ENCODE measurements around the gene SNRPD3.
"Not testable (repeated sequence)": the region's sequence is repeated elsewhere in the genome, so short reads cannot be mapped to it uniquely, and the experiment has no call there.

Gene SNRPD3

DNA sequence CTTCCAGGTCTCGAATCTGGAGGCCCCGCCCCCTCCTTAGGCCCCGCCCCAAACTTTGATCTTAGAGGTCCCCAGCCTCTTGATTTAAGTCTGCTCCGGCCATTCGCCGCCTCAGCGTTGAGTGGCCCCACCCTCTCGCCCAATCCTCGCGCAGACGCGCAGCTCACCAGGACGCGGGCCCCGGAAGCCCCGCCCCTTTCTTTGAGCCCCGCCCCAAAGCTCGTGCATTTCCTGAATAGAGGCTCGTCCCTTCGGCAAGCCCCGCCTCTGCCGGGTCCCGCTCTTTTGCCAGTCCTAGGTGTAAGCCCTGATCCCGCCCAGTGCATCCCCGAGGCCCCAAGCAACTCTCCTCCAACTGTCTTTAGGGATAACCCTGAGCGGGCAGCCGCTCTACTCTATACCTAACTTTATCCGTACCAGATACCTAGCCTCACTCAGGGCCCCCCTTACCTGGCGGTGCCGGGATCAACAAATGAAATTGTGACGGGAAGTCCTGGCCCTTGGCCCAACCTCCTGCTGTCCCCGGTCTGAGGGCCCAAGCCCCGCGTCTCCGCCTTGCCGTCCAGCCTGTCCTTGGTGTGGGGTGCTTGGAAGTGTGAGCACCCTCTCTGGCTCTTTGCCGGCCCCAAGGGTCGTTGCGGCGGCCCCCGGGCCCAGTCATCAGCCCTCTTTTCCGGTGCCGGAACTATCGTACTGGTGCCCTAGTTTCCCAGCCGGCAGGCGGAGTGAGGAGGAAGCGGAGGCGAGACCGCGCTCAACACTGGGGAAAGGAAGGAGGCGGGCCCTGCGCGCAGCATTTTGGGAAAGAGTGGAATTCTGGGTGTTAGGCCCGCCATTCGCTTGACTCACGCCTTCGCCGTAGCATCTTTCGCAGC is at the start of gene SNRPD3:
SNRPD3 (plus strand) TSS at position 835 of the 875 bp plus-strand sequence. CDS start 1,676 bp downstream, outside the sequence.
- DNase-seq (ENCODE audit: low read depth): peak; percentile 97

DNA sequence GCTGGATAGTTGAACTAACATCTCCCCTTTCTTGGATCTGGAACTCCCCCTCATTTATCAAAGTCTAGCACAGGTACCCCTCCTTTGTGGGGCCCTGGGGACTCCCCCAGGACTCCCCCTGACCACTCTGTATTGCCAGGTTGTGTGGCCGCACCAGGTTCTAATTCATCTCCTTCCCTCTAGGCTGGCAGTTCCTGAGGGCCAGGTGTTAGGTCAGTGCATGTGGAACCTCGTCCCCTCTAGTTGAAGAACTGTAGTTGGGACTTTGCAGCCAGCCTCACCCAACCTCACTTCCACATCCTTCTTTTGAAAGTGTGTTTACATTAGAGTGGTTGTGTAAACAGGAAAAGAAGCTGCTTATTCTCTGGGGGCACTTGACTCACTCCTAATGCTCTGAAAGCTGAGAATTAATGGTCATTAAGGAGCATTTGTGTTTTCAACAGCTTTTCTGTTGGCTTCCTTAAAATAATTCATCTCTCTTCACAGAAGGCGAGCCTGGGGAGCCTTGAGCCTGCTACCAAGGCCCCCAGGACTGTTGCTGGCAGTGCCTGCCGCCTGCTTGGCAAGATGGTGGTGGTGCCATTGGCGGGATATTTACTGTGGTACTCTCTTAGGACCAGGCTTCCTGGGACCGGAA is 48.9 kb upstream of the SNRPD3 start:
- DNase-seq (ENCODE audit: low read depth): peak; percentile 27

DNA sequence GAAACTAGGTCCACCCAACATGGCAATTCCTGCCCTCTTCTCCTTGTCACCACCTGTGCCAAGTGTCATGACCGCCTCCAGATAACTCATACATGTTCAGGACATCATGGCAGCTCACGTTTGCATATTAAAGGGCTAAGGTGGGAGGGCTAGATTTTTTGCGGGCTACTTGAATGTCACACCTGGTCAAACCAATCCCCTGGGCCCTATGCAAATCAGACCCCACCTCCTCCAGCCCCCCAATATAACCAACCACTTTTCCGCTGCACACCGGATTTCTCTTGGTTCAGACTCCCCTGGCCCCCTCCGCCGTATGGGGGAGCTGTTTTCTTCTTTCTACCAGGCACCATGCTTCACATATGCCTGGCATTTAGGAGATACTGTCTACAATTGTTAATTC is 48.1 kb upstream of the SNRPD3 start:
- DNase-seq (ENCODE audit: low read depth): no peak

DNA sequence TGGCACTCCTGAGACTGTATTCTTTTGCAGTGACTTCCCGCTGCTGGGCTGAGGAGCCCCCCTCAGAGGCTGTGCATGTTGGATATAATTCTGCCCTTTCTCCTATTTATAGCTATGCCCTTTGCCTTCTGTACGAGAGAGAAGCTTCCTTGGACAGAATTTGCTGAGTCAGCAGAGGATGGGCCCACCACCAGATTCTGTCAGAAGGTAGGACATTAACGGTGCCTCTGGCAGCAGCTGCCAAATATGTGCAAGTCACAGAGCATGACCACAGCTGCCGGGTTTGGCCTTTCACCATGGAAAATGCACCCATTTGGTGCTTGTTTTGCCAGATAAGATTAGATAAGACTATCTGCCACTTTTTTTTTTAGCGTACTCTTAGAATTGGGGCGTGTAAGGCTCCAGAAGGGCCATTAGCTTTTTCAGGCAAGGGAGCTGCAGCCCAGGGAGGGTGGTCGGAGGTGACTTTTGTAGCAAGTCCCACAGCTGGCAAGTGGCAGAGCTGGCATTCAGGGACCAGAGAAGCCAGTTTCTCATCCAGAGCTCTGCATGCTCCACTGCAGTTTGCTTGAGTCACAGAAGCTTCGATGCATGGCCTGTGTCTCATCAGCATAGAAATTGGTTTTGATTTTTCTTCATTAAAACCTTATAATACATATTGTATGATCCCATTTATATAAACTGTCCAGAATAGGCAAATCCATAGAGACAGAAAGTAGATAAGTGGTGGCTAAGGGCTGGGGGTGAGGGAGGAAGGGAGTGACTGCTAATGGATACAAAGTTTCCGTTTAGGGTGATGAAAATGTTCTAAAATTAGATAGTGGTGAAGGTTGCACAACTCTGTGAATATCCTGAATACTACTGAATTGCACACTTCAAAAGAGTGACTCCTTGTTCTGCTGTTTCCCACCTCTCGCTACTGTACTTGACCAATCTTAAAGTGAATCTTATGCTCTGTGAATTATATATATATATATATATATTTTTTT is 44.9 kb upstream of the SNRPD3 start:
- peak; percentile 91 for DNase-seq (ENCODE audit: low read depth)

DNA sequence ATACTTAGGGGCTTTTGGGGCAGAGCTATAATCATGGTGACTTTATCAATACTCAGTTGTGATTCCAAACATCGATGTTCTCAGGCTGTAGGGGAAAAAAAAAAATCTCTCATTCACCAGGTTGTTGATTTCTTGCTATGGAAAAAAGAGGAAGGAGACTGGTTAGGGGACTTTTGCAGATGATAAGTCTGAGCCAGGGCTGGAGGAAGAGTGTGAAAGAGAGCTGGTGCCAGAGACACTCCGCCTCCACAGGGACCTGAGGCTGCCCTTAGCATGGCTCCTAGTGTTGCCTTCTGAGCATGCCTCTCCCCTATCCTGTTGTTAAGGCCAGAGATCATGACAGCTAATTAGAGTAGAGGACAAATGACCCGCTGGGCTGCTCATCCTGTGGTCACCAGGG is 43.8 kb upstream of the SNRPD3 start:
- DNase-seq (ENCODE audit: low read depth): no peak

DNA sequence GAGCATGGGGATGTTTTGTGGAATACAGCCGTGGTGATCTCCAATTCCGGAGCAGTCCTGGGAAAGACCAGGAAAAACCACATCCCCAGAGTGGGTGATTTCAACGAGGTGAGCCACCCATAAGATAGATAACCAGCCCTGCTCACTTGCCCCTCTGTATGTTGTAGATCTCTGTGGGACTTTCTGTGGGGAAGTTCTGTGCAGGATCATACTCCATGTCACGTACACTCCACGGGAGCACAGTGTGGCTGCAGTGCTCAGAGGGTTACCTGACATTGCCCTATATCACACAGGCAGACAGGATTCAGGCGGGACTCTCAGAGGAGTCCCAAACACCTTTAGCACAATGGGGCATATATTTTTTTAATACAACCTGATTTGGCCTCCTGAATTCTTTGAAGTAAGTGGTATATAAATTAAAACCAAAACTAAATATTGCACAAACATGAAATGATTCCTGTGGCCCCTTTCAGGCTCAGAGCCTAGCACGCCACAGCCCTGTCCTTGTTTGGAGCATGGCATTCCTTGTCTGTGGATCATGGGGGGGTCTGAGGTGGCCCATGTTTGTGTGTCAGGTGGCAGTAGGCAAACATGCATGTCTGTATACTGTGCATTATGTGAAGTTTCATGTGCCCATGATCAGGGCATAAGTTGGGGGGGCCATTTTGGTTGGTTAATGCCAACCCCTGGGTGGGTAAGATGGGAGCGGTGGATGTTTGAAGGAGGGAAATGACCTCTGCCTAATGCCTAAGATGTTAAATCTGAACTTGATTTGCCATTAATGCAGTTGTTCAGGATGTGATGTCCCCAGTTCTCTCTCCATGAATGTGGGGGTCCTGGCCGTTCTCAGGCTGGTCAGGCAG is 42.2 kb upstream of the SNRPD3 start:
- no peak for DNase-seq (ENCODE audit: low read depth)

DNA sequence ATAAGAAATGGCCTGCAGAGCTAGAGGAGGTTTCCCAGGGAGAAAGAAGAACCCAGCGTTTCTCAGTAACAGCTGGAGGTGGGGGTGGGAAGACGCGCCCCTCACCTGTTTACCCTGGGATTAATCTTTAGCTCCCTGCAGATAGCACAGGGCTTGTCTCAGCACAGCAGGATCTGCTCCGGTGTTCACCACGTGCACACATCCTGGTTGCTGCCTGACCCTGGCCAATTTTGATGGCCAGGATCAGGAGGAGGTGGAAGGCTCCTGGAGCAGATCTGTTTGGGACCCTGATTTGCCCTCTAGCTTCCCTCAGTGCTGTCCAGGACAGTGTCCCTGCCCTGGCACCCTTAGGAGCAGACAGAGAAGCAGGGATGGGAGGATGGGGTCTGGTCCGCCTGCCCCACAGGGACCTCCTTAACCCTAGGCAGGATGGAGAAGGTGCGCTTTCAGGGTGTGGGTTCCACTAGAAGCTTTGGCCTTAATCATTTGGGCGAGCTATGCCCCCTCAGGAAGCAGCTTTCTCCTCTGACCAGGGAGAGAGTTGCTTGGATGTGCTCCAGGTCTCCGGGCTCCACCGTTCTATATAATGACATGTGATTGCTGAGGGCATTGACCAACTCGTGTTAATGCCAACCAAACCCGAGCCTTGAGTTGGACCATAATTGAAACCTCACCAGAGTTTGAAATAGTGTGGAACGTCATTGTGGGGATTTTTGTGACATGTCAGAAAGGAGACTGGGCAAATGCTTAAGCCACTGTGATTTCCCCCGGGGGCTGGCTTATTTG is 41.4 kb upstream of the SNRPD3 start:
- DNase-seq (ENCODE audit: low read depth): no peak

DNA sequence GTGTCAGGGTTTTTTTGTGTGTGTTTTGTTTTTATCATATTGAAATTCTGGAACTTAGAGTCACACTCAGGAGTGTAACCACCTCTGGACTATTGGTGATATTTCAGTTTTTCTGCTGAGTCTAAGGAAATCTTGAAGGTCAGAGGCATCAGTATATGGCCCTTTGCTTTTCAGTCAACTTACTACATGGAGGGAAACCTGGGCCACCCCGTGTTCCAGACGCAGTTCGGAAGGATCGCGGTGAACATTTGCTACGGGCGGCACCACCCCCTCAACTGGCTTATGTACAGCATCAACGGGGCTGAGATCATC is 40.8 kb upstream of the SNRPD3 start:
- DNase-seq (ENCODE audit: low read depth): no peak

DNA sequence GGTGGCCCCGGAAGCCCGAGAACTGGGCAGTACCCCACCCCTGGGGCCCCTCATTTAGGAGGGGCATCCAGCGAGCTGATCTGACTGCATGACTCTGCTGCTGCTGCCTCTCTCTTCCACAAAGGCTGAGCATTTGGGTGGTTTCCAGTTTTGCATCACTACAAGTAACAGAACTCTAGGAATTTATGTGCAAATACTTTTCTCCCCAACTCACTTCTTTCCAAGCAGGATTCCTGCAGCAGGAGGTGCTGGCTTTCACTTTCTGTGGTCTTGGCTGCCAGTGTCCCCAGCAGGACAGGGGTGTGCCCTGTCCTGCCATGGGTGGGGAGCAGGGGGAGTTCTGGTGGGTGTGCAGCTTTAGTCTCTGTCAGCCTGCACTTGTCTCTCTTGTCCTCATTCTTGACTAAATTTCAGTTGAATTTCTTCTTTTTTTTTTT is 39.5 kb upstream of the SNRPD3 start:
- peak; percentile 87 for DNase-seq (ENCODE audit: low read depth)

DNA sequence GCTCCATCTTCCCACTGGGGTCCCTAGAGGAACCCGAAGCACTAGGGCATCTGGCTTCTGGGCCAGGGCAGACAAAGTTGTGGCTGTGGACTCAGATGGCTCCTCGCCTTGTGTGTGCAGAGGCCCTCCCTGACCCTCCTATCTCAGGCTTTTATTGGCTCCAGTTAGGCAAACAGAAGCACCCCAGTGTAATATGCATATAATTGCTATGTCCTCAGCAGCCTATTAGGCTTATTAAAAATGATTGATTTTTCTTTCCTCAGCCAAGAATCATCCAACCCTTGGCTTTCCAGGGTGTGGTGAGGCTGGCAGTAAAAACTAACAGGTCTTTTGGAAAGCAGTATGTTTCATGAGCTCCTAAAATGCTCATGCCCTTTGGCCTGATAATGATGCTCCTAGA is 38.4 kb upstream of the SNRPD3 start:
- DNase-seq (ENCODE audit: low read depth): no peak

DNA sequence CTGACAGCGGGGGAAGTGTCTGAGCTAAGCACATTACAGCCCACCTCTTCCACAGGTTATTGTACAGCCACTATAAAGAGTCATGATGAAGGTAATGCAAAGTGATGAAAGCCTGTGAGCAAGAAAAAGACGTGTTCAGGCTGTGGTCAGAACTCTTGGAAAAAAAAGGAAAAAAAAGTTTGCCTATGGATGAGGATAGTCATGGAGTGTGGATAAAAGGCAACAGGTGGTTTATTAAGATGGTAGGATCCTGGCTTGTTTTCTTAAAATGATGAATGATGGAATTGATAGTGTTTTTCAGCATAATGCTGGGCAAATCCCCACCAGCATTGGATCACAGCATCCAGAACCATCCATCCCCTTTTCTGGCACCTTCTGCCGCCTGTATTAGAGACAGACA is 37.6 kb upstream of the SNRPD3 start:
- DNase-seq (ENCODE audit: low read depth): no peak

DNA sequence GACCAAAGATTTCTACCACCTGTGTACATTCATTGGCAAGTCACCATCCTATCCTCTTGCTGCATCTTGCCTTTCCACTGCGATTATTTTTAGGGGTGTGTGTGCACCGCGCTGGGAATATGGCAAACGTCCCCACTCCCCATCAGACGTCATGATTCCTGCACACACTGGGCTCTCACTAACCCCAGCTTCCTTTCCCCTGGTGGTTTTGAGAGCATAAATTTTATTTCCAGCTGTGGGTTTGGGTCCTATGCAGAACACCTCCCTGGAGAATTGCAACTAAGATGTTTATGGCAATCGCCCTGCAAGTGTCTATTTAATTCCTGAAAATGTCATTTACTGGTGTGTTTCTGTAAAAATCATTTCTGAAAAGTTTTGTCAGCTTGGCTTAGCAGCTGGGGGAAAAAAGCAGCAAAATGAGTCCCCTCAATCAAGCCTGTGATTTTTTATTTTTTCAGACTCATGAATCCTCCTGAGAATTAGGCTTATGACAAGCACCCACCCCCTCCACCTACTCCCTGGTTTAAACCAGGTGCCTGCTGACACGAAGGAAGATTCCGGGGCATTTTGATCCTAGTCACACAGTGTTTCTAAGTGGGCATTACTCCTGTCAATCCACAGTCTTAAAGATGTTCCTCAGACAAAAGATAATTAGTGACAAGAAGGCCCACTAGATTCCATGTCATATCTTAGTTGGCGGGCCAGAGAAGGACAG is 36.9 kb upstream of the SNRPD3 start:
- no peak for DNase-seq (ENCODE audit: low read depth)

DNA sequence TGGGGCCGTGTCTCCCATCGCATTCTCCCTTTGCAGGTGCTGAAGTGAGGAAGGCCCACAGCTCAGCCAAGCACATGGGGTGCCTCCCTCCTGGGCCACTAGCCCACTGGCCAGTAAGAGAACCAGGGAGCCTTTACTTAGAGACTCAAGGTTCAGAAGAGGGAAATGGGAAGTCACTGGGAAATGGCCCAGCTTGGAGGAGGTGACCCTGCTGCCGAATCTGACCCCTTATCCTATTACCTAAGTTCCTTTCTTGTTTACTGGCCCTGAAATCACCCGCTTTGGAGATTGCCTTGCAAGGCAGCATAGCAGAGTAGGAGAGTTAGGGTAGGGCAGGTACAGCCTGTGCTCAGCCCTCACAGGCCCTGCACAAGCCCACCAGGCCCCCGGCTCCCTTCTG is 36.3 kb upstream of the SNRPD3 start:
- DNase-seq (ENCODE audit: low read depth): no peak

DNA sequence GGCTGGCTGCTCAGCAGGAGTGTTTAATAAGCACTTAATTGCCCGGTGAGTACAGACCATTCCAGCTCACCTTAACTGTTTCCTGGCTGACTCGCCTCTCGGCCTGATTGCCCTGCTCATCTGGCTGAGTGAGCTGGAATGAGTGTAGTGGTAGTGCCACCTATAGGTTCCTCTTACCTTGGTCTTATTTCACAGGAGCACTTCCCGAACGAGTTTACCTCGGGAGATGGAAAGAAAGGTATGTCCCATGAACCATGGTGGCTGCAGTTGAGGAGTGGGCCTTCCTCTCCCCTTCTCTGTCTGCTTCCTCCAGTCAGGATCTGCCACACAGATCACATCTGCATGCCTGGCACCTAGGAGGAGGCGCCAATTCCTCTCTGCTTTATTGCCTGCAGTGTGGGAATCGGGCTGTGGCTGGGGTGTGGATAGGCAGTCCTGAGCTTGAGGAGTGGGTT is 34.0 kb upstream of the SNRPD3 start:
- peak; percentile 67 for DNase-seq (ENCODE audit: low read depth)

DNA sequence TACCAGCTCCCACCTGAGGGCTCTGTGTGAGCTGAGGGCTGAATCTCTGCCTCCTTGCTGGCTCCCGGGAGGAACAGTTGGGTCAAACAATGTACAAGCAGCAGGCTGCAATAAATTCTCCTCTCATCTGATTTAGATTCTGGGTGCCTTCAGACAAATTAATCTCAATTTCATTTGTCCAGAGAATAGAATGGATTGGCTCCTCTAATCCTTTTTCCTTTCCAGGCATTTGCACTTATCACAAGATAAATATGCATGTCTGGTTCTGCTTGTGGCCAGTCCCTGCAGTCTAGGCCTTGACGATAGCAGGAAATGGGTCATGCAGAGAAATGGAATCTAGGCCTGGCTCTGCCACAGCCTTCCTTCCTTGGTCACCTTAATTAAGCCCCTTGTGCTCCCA is 31.9 kb upstream of the SNRPD3 start:
- DNase-seq (ENCODE audit: low read depth): peak; percentile 48

DNA sequence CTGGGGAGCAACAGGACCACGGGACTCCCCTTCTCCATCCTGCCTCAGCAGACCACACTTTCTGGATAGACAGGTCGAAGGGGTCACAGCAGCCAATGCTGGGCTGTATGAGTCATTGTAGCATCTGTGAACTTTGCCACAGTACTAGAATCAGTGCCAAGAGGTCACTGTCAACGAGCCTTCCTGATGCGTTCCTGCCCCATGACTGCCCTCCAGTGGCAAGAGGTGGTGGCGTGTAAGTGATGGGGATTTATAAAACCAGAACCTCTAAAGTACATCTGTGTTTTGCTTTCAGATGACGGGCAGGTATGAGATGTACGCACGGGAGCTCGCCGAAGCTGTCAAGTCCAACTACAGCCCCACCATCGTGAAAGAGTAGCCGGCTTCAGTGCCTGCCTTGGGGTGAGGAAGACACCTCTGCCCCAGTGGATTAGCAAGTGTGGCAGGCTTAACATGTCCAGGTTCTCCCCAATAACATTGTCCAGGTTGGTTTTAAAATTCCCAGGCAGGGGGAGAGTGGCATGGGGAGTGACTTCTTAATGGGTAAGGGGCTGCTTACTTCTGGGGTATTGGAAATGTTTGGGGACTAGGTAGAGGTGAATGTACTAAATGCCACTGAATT is 30.3 kb upstream of the SNRPD3 start:
- peak; percentile 63 for DNase-seq (ENCODE audit: low read depth)

DNA sequence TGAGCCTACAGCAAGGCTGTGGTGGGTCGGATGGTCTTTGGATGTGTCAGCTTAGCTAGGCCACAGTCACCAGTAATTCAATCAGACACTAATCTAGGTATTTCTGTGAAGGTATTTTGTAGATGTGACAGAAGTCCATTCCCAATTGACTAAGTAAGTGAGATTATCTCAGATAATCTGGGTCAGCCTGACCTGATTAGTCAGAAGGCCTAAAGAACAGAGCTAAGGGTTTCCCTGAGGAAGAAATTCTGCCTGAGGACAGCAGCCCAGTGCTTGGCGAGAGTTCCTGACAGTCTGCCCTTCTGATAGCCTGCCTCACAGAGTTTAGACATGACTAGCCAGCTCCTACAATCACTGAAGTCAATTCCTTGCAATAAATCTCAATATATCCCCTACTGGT is 29.6 kb upstream of the SNRPD3 start:
- no peak for DNase-seq (ENCODE audit: low read depth)

DNA sequence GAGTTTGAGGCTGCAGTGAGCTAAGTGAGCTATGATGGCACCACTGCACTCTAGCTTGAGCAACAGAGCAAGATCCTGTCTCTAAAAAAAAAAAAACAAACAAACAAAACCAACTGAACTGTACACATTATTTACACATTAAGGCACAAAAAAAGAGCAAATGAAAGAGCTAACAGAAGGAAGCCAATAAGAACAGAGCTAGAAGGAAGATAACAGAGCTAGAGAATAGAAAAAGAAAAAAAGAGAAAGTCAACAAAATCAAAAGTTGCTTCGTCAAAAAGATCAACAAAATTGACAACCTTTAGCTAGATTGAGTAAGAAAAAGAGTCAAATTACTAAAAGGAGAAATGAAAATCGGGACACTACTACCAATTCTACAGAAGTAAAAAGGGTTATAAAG is 25.9 kb upstream of the SNRPD3 start:
- DNase-seq (ENCODE audit: low read depth): no peak

DNA sequence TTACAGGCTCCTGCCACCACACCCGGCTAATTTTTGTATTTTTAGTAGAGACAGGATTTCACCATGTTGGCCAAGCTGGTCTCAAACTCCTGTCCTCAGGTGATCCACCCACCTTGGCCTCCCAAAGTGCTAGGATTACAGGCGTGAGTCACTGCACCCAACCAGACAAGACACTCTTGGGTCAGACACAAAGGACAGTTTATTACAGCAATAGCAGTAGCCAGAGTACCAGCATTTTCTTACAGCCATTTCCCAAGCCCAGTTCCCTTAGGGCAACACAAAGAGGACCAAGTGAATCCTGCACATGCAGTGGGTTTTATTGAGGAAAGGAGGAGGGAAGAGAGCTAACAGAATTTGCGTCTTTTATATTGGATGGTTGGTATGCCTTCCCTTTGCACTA is 24.8 kb upstream of the SNRPD3 start:
- not testable (repeated sequence) for DNase-seq (ENCODE audit: low read depth)

Measured in amniotic epithelial cell (primary cell).